Chondrocyte (in vitro differentiated cells): ENCODE results near the gene HDAC4. TPM values are rescaled to one million over a fixed set of nuclear protein-coding genes. Genes with fewer than 3 reads are reported as not detected.
"Not testable (repeated sequence)": the region's sequence is repeated elsewhere in the genome, so short reads cannot be mapped to it uniquely, and the experiment has no call there.

Experiments
- DNase-seq: peaks from one replicate; pipeline ENCODE4 v3.0.0; 2021; ENCODE audit warnings: mixed read lengths, low spot score
- H3K27ac Mint-ChIP-seq: one replicate; pipeline ENCODE4 v1.8.0; 2021; ENCODE audit warnings: mild to moderate bottlenecking, moderate library complexity, mixed read lengths; ENCODE audit not compliant: unreplicated experiment
- H3K27me3 Mint-ChIP-seq: 2 replicates; pipeline ENCODE4 v1.8.0; 2021; ENCODE audit warnings: low read depth, mixed read lengths
- H3K36me3 Mint-ChIP-seq: 2 replicates; pipeline ENCODE4 v1.8.0; 2021; ENCODE audit warnings: low read depth, mixed read lengths
- H3K4me1 Mint-ChIP-seq: 2 replicates; pipeline ENCODE4 v1.8.0; 2021; ENCODE audit warnings: low read depth, mild to moderate bottlenecking, mixed read lengths
- H3K4me3 Mint-ChIP-seq: one replicate; pipeline ENCODE4 v1.8.0; 2021; ENCODE audit warnings: mild to moderate bottlenecking, moderate library complexity, mixed read lengths; ENCODE audit not compliant: unreplicated experiment
- H3K9me3 Mint-ChIP-seq: 2 replicates; pipeline ENCODE4 v1.8.0; 2021; ENCODE audit warnings: low read depth, mixed read lengths
- CTCF ChIP-seq: fragments of 200-600 bp; sonication (generic); IDR thresholded peaks from 2 replicates; pipeline ENCODE4 v1.5.0; 2021; ENCODE audit warnings: antibody characterized with exemption, mild to moderate bottlenecking, moderate library complexity
- long read RNA-seq: library from polyadenylated mRNA; stranded (forward); transcript quantifications from one replicate; pipeline ENCODE4 v2.0.0, GENCODE V29; 2021
- total RNA-seq: library from RNA; stranded (reverse); gene quantifications from 3 replicates; pipeline ENCODE4 v1.2.1, GENCODE V29; 2021

HDAC4 gene
- total RNA-seq: 16.4 to 27.0 TPM (median 22.3 TPM) in 3 replicates
- long read RNA-seq, partial matches to known transcripts: 9 of 18 reads
- long read RNA-seq, other reads (novel, unspliced or antisense): 9 of 18 reads

GRCh38 chr2:239400596-239401066 is at the start of gene HDAC4:
Gene HDAC4 (minus strand): TSS chr2:239401020. CDS start chr2:239352699, 48,321 bp downstream.
- peaks cover 23% of the 10 kb centered on the region for H3K4me1 Mint-ChIP-seq
- no peaks in the 10 kb centered on the region for H3K27me3 Mint-ChIP-seq
- no peaks in the 10 kb centered on the region for H3K36me3 Mint-ChIP-seq
- H3K9me3 Mint-ChIP-seq: peaks cover 5% of the 10 kb centered on the region
- H3K27ac Mint-ChIP-seq: peak within 1 kb of the TSS; percentile 98
- TF ChIP-seq CTCF: no peak
- peak; percentile 40 for DNase-seq
- H3K4me3 Mint-ChIP-seq: peak within 1 kb of the TSS; percentile 85

- not testable (repeated sequence) for H3K27ac Mint-ChIP-seq, H3K4me3 Mint-ChIP-seq, H3K4me1 Mint-ChIP-seq, DNase-seq, H3K36me3 Mint-ChIP-seq
- Mint-ChIP-seq H3K27me3 (peaks cover 11% of the 10 kb centered on the region), H3K9me3 (peaks cover 41% of the 10 kb centered on the region)
These were observed 48.6 kb upstream of the HDAC4 start for GRCh38 chr2:239449468-239449867.

- DNase-seq: no peak
- Mint-ChIP-seq H3K4me1 (peaks cover 15% of the 10 kb centered on the region), H3K27ac (peak overlapping the region; percentile 53), H3K9me3 (peaks cover 15% of the 10 kb centered on the region), H3K27me3 (peaks cover 14% of the 10 kb centered on the region), H3K36me3 (peaks cover 1% of the 10 kb centered on the region), H3K4me3 (no peak overlapping the region)
- no peak for TF ChIP-seq CTCF
These were observed 45.1 kb upstream of the HDAC4 start for GRCh38 chr2:239445771-239446524.

DNA sequence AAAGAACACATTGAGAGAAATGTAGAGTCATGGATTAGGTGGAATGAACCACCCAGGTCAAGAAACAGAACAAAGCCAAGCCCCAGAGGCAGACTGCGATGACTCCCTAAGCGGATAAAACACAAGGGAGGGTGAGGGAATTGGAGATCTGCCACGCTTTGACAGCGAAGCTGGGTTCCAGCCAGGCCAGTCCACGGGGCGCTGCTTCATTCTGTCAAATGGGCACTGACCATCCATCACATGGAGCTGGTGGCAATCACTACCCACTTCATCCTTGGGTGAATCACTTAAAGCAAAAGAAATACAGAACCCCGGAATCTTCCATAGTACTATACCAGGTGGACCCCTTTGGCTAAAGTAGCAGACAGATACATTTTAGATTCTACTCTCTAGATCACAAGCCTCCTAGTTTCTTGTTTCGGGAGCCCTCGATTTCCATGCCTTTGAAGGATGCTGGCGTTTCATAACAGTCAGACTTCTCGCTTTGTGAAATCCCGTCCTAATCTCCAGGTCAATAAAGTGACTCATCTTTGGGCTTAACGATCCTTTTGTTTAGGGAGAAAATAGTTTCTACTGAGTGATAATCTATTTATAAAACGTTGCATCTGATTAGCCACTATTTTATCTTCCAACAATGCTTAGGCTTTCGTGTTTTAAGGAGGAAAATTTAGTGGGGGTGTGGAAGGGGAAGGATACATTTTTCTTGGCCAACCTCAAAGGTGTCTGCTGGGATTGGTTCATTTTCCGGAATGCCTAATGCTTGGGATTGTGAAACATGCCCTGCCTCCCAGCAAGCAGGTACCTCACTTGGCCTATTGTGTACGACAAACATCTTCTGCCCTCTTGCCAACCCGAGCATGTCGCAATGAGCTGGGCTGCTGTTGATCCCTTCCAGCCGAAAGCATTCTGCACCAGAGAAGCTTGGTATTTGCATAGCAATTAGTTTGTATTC is 44.1 kb upstream of the HDAC4 start:
- no peak for TF ChIP-seq CTCF
- H3K27me3 Mint-ChIP-seq: peaks cover 17% of the 10 kb centered on the region
- peaks cover 13% of the 10 kb centered on the region for H3K9me3 Mint-ChIP-seq
- DNase-seq: no peak
- H3K36me3 Mint-ChIP-seq: no peaks in the 10 kb centered on the region
- H3K4me1 Mint-ChIP-seq: peaks cover 24% of the 10 kb centered on the region
- no peak overlapping the region for H3K4me3 Mint-ChIP-seq
- H3K27ac Mint-ChIP-seq: no peak overlapping the region

DNA sequence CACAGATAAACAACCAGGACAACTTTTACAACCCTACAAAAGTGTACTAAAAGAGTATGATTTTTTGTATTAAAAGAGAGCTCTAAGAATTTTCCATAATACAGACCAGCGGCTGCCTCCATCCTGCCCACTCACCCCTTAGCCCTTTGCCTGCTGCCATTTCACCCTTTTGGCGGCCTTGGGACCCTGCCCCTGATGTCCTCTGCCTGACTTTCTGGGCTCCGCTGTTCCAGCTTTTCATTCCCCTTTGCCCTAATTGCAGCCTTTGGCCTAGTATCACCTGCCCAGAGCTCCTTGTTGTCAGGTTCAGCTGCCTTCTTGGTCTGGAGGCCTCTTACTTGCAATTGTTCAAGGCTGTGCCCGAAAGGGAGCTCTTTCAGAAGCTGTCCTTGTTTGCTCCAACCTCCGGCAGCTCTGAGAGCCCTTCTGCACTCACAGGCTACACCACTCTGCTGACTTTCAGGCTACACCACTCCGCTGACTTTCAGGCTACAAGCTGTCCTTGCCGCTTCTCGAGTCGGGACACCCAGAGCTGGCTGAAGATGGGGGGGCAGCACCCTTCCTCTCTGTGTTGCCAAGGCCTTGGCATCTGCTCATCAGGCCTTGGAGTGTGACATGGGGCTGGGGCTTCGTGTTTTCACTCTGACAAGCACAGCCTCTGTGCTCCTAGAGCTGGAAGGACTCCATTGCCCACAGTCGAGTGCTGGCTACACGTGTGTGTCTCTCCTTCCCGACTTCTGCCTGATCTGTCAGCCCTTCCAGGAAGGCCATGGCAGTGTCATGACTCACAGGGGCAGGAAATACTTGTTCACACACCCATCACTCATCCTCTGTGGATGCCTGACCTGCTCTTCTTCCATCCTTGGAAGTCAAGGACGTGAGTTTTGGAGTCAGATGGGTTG is 43.1 kb upstream of the HDAC4 start:
- peaks cover 25% of the 10 kb centered on the region for H3K27me3 Mint-ChIP-seq
- H3K36me3 Mint-ChIP-seq: no peaks in the 10 kb centered on the region
- peaks cover 13% of the 10 kb centered on the region for H3K9me3 Mint-ChIP-seq
- H3K4me1 Mint-ChIP-seq: peaks cover 24% of the 10 kb centered on the region
- no peak overlapping the region for H3K4me3 Mint-ChIP-seq
- no peak for TF ChIP-seq CTCF
- no peak for DNase-seq
- no peak overlapping the region for H3K27ac Mint-ChIP-seq
